H1 (cell line): ENCODE data around the gene DLEC1. TPM values are rescaled to one million over a fixed set of nuclear protein-coding genes. Genes with fewer than 3 reads are reported as not detected.

Source experiments
- CHD1 ChIP-seq: IDR thresholded peaks from 2 replicates; pipeline ENCODE4 v1.6.1; 2012; ENCODE audit warnings: low read depth, low read length, improper control_type of control experiment
- RNF2 ChIP-seq: fragments of 200-900, 300-1000 bp; sonication (generic); IDR thresholded peaks from 2 replicates; pipeline ENCODE4 v1.7.1; 2016; ENCODE audit warnings: borderline replicate concordance, low read depth, mild to moderate bottlenecking, antibody characterized with exemption, low read length; ENCODE audit not compliant: poor library complexity, severe bottlenecking; ENCODE audit errors: missing control alignments
- polyA plus RNA-seq, 7 experiments: library from polyadenylated mRNA; depleted of rRNA in 3 of 7; stranded (reverse) in 5 of 7; unstranded in 2 of 7; fragments of >200 nt in 5 of 7; fragments of 200-250 nt in 2 of 7; gene quantifications; 1 replicate in 5 of 7; 2 replicates in 1 of 7; 4 replicates in 1 of 7; pipeline versions ENCODE4 v1.2.1 to v1.2.3, GENCODE V29; 2011 to 2013; ENCODE audit warnings: missing spikeins in 2 of 7, mixed read lengths in 2 of 7
- total RNA-seq: library from RNA; stranded (reverse); fragmentation: NEBNext Ultra II Directional; extraction: Animal tissue kit (Norgen Biotek cat#: 25700); gene quantifications from 2 replicates; pipeline ENCODE4 v1.2.1, GENCODE V29; 2021
- TF ChIP-seq, protein P1 (sequence below): fragments of 300-600 bp; sonication (generic); IDR thresholded peaks from 2 replicates; pipeline ENCODE4 v1.7.1; 2012; ENCODE audit warnings: low read length, moderate library complexity, mild to moderate bottlenecking, inconsistent platforms; ENCODE audit not compliant: insufficient replicate concordance

The DLEC1 gene
- total and polyA plus RNA-seq, 2 of the 8 experiments (the other 6 are each of a cell fraction or from before 2014, with no cell fraction given): 0.26 to 0.76 TPM

DNA sequence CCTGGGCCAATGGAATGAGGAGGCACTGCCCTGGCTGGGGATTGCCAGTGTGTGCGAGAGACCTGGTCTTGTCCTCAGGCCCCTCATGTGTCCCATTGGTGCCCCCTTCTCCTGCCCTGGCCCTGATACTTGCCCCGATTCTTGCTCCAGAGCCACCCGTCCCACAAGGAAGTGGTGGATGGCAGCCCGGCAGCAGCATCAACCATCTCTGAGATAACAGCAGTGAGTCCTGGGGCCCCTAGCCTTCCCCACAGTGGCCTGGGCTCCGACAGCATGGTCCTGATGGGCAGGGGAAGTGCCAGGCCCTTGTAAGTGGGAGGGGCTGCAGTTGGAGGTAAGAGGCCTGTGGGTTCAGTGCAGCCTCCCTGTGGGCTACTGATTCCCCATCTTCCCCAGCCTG, 33.0 kb upstream of the DLEC1 start (continued):
- TF ChIP-seq, protein P1, sequence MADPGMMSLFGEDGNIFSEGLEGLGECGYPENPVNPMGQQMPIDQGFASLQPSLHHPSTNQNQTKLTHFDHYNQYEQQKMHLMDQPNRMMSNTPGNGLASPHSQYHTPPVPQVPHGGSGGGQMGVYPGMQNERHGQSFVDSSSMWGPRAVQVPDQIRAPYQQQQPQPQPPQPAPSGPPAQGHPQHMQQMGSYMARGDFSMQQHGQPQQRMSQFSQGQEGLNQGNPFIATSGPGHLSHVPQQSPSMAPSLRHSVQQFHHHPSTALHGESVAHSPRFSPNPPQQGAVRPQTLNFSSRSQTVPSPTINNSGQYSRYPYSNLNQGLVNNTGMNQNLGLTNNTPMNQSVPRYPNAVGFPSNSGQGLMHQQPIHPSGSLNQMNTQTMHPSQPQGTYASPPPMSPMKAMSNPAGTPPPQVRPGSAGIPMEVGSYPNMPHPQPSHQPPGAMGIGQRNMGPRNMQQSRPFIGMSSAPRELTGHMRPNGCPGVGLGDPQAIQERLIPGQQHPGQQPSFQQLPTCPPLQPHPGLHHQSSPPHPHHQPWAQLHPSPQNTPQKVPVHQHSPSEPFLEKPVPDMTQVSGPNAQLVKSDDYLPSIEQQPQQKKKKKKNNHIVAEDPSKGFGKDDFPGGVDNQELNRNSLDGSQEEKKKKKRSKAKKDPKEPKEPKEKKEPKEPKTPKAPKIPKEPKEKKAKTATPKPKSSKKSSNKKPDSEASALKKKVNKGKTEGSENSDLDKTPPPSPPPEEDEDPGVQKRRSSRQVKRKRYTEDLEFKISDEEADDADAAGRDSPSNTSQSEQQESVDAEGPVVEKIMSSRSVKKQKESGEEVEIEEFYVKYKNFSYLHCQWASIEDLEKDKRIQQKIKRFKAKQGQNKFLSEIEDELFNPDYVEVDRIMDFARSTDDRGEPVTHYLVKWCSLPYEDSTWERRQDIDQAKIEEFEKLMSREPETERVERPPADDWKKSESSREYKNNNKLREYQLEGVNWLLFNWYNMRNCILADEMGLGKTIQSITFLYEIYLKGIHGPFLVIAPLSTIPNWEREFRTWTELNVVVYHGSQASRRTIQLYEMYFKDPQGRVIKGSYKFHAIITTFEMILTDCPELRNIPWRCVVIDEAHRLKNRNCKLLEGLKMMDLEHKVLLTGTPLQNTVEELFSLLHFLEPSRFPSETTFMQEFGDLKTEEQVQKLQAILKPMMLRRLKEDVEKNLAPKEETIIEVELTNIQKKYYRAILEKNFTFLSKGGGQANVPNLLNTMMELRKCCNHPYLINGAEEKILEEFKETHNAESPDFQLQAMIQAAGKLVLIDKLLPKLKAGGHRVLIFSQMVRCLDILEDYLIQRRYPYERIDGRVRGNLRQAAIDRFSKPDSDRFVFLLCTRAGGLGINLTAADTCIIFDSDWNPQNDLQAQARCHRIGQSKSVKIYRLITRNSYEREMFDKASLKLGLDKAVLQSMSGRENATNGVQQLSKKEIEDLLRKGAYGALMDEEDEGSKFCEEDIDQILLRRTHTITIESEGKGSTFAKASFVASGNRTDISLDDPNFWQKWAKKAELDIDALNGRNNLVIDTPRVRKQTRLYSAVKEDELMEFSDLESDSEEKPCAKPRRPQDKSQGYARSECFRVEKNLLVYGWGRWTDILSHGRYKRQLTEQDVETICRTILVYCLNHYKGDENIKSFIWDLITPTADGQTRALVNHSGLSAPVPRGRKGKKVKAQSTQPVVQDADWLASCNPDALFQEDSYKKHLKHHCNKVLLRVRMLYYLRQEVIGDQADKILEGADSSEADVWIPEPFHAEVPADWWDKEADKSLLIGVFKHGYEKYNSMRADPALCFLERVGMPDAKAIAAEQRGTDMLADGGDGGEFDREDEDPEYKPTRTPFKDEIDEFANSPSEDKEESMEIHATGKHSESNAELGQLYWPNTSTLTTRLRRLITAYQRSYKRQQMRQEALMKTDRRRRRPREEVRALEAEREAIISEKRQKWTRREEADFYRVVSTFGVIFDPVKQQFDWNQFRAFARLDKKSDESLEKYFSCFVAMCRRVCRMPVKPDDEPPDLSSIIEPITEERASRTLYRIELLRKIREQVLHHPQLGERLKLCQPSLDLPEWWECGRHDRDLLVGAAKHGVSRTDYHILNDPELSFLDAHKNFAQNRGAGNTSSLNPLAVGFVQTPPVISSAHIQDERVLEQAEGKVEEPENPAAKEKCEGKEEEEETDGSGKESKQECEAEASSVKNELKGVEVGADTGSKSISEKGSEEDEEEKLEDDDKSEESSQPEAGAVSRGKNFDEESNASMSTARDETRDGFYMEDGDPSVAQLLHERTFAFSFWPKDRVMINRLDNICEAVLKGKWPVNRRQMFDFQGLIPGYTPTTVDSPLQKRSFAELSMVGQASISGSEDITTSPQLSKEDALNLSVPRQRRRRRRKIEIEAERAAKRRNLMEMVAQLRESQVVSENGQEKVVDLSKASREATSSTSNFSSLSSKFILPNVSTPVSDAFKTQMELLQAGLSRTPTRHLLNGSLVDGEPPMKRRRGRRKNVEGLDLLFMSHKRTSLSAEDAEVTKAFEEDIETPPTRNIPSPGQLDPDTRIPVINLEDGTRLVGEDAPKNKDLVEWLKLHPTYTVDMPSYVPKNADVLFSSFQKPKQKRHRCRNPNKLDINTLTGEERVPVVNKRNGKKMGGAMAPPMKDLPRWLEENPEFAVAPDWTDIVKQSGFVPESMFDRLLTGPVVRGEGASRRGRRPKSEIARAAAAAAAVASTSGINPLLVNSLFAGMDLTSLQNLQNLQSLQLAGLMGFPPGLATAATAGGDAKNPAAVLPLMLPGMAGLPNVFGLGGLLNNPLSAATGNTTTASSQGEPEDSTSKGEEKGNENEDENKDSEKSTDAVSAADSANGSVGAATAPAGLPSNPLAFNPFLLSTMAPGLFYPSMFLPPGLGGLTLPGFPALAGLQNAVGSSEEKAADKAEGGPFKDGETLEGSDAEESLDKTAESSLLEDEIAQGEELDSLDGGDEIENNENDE: no peak
- TF ChIP-seq RNF2 (no peak), CHD1 (no peak)
